Fibroblast of skin of left quadriceps (primary cell): ENCODE results near the gene IL36B.

Source experiments
- DNase-seq, 2 experiments: peaks; one replicate each; pipeline ENCODE4 v3.0.0-alpha.2; 2013; ENCODE audit warnings: low read depth in 2 of 2

Gene IL36B

DNA sequence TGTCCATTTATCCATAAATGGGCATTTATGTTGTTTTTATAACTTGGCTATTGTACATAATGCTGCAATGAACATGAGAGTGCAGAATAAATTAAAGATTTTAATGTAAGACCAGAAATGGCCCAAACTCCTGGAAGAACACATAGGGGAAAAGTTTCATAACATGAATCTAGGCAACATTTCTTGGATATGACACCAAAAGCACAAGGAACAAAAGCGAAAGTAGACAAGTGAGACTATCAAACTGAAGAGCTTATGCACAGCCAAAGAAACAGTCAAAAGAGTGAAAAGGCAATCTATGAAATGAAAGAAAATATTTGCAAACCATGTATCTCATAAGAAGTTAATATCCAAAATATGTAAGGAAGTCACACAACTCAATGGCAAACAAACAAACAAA, 41.6 kb downstream of the IL36B start:
- DNase-seq: no peak

DNA sequence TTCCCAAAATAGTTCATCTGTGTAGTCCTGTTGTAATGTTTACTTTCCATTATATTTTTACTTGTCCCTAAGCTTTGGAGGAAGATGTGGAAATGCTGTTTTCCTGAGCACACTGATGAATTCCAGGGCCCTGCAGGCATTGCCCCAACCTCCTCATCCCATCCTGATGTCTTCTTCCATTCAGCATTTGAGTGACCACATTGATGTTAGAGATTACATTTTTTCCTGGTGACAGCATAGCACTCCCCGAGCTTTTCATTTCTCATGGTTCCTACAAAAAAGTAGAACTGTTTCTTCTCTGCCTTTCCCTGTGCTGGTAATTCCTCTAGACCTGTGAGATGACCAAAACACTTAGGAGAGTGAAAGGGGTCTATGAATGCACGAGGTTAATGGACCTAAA, 42.6 kb downstream of the IL36B start:
- DNase-seq: peak in 1 of 2 experiments; percentile 0

DNA sequence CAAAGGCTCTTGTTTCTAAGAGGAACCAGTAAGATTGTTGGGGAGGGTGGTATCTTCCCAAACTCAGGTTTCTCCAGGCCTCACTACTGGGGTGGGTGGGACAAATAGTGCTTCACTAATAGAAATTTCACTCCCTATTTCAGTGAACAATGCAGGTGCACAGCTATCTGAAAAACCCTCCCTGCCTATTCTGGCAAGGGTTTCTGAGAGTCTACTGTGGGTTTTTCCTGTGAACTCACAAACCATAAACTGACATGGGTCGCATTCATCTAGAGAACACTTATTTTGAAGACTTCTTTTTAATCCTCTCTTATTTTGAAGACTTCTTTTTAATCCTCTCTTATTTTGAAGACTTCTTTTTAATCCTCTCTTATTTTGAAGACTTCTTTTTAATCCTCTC, 43.0 kb downstream of the IL36B start:
- DNase-seq: no peak

DNA sequence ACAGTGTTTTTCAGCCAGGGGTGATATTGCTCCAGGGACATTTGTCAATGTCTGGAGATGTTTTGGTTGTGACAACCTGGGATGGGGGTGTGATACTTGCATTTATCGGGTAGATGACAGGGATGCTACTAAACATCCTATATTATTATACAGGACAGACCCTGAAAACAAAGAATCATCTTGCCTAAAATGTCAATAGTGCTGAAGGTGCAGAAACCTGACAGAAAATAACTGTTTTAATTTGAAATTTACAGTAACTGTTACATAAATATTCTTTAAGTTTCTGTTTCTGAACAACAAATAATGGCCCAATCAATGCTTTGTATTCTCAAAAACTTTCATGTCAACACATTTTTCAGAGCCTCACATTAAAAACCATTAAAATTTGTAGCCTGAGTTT, 45.4 kb downstream of the IL36B start:
- DNase-seq: no peak

DNA sequence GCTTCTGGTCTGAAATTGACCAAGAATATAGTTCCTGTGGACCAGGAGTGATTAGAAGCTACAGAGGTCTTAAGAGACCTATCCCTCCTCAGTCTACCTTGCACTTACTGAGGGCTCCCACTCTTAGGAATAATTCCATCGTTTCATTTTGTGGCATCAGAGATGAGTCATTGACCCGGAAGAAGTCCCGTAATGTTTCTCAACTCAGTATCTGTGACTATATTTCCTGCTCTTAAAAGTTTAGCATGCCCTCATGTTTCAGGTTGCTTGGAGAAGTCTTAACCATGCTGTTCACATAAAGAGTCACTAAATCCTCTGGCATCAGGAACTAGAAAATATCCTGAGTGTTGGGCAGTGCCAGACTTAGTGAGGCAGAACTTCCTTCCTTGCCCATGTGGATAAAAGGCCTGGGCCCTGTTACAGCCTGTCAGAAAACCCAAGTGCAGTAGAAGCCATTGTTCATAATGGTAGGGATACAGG, 47.6 kb downstream of the IL36B start, which contains the start of gene IL36A:
IL36A (plus strand) TSS at position 430 of the 480 bp plus-strand sequence. CDS start 413 bp downstream, outside the sequence.
- no peak for DNase-seq

DNA sequence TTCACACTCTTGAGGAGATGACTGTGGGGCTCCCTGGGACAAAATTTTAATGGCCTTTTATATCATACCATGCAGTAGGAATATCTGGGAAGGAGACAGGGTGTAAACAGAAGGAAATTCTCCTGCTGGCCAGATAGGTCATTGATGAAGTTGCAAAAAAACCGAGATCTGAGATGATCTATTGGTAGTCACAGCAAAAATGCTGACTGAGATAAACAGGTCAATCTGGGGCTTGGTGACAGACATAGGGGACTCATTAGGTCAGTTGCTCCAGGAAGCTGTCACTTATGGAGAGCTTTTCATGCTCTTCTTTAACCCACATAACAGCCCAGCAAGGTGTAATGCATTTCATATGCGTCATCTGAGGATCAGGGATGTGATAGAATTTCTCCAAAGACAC, 50.0 kb downstream of the IL36B start:
- DNase-seq: no peak

DNA sequence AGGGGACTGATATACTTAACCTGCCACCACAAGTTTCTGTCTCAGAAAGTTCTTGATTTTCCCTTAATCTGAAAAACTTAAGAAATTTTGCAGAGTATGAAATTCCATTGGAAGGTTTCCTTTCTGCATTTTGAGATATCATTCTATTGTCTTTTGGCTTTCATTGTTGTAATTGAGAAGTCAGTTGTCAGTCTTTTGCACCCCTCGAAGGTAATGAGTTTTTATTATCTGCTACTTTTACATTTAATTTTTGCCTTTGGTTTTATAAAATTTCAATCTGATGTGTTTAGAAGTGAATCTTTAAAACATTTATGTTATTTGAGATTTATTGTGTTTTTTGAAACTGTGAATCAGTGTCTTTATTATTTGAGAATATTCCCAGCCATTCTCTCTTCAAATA, 52.2 kb downstream of the IL36B start:
- DNase-seq: no peak

DNA sequence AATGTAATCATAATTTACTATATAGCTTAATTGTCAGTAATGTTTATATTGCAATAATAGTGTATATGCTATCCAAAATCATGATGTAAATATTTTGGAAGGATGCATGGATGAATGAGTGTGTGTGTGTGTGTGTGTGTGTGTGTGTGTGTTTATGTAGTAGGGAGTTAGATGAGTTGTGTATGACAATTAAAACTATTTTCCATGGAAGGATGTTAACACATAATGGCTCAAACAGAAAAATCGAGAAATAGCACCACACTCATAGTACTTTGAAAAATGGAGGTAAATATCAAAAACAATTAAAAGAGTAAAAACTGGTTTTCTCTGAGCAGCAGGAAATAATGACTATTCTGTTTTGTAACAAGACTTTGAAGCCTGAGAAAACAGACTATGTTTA, 55.5 kb downstream of the IL36B start:
- no peak for DNase-seq

DNA sequence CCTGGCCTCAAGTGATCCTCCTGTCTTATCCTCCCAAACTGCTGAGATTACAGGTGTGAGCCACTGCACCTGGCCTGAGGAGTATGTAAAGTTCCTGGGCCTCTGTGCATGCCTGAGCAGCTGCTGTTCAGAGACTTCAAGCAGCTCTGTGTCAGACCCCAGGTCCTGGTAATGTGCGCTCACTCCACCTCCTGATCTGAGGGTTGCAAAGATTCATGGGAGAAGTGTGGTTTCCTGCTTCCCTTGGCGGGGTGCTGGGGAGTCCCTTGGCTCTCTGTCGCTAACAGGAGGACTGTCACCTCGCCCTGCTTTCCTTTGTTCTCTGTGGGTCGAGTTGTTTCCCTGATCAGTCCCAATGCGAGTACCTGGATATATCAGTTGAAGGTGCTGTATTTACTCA, 56.0 kb downstream of the IL36B start:
- no peak for DNase-seq

DNA sequence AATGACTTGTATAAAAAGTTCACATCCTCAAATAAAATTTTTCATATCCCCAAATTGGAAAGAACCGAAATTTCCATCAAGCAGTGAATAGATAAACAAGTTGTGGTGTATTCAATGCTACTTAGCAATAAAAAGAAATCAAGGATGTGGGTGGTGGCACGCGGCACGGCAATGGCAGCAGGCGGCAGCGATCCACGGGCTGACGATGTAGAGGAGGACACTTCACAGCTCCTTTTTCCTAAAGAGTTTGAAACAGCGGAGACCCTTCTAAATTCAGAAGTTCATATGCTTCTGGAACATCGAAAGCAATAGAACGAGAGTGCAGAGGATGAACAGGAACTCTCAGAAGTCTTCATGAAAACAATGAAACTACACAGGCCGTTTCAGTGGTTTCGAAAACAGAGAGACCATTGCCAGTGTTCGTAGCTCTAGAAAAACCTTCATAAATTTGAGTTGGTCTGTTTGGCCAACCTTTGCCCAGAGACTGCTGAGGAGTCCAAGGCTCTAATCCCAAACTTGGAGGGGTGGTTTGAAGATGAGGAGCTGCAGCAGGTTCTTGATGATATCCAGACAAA, 57.2 kb downstream of the IL36B start:
- DNase-seq: no peak

DNA sequence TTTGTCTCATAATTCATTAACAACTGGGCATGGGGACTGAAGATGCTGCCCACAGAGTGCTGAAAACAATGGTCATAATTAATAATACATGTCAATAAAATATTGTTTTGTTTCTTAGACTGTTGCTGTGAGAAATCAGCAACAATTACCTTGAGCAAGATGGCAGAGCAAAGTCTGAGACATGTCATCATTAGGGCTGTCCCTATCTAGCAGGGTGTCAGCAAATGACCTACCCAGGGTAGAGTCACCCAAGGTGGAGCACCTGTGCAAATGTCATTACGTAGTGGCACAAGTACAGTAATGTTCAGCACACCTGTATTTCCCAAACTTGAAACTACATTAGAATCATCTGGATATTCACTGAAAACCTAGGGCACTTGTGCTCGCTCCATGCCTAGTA, 58.0 kb downstream of the IL36B start:
- DNase-seq: no peak

DNA sequence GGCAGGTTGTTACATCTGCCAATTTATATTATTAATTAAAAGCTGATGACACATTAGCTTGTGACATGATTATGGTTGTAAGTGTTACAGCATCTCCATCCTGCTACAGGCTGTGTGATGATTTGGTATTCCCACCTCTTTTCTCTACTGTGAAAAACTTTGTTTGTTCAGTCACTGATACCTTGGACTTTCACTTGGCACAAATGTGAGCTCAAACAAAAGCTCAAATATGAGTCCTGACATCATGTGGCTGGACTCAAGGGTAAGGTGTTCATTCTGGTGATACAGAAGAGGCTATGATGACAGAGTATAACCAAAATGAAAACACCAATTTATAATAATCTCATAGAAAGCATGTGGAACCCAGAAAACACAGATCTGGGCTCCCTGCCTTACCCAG, 58.8 kb downstream of the IL36B start:
- DNase-seq: no peak

DNA sequence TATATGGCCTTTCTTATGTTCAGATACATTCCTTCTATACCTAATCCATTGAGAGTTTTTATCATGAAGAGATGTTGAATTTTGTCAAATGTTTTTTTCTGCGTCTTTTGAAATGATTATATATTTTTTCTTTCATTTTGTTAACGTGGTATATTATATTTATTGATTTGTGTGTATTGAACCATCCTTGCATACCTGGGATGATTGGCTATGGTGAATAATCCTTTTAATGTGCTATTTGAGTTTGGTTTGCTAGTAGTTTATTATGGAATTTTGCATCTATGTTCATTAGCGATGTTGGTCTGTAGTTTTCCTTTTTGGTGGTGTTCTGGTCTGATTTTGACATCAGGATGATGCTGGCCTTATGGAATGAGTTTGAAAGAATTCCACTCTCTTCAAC, 63.1 kb downstream of the IL36B start:
- DNase-seq: no peak

DNA sequence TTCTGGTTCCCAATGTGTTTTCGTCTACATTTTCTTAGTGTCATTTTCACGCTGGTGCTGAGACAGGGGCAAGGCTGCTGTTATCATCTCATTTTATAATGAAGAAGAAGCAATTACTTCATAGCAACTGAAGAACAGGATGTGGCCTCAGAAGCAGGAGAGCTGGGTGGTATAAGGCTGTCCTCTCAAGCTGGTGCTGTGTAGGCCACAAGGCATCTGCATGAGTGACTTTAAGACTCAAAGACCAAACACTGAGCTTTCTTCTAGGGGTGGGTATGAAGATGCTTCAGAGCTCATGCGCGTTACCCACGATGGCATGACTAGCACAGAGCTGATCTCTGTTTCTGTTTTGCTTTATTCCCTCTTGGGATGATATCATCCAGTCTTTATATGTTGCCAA, 67.6 kb downstream of the IL36B start:
- no peak for DNase-seq

DNA sequence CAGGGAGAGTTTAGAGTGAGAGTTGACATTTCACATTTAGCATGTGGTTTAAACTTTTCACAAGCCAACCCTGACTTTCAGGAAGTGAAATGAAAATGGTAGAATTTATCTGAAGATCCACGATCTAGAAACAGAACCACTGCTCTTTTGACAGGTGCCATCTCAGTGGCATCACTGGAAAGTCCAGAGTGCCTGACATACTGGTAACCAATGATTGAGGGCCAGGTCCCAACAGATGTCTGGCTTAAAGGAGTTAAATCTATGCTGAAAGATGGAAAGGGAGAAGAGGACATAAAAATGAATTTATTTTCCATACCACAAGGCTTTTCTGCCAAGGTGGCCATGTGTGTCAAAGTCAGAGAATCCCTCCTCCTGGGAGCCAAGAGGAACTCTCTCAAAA, 72.1 kb downstream of the IL36B start:
- no peak for DNase-seq

DNA sequence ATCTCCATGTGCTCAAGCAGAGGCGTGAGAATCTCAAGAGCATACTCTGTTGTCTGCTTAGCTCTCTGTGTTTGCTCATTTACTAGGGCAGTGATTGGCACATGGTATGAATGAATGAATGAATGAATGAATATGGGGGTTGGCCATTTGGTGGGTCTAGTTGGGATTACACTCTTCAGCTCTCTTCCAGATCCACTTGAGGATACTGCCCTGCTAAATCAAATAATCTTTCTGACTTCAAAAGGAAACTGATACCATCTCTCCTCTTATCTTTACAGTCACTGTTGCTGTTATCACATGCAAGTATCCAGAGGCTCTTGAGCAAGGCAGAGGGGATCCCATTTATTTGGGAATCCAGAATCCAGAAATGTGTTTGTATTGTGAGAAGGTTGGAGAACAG, 72.9 kb downstream of the IL36B start:
- no peak for DNase-seq

DNA sequence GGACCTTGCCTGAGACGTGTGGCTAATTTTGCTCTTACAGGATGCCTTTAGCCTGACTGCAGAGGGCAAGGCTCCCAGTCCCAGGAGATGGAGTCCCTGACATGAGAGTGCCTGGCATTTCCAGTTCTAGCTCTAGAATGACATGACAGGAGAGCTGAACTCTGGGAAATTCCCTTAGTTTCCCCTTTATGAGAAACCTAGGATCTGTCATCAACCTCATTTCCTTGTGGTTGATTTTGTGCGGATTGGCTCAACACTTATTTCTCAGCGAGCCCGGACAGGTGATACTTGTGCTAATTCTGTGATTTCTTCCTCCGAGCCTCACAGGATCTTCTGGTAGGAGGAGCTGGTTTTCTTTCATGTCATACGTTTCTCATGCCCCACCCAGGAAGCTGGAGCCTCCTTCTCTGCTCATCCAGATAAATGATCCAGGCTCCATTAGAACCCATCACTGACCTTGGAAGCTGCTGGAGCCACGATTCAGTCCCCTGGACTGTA, 75.1 kb downstream of the IL36B start, which contains the start of gene IL36G:
IL36G (plus strand) TSS at position 448 of the 498 bp plus-strand sequence. CDS start 633 bp downstream, outside the sequence.
- DNase-seq: no peak
